MCF 10A (cell line): Measurements from ENCODE around the gene DDO. TPM values are rescaled to one million over a fixed set of nuclear protein-coding genes. Genes with fewer than 3 reads are reported as not detected.

Experiments used
- BruUV-seq: library from RNA; stranded (reverse); fragments of 400-500 nt; replicated peaks from 2 replicates; lab custom pipeline; 2021; lab: Mats Ljungman, UMichigan
- CTCF ChIA-PET: fragments of 300-600 bp; sonication (Branson Sonifier 250); formaldehyde crosslinking; extraction: SDS; loops from one replicate; lab custom pipeline; 2021; ENCODE audit warnings: antibody characterized with exemption, inconsistent platforms; lab: Yijun Ruan, JAX
- POLR2A ChIA-PET: fragments of 300-600, 350-650 bp; sonication (Branson Sonifier 250); formaldehyde crosslinking; extraction: SDS; loops from one replicate; lab custom pipeline; 2020; ENCODE audit warnings: antibody characterized with exemption, inconsistent platforms; lab: Yijun Ruan, JAX
- DNase-seq: peaks from one replicate; pipeline ENCODE4 v3.0.0-alpha.2; 2018; ENCODE audit not compliant: unreplicated experiment
- H3K27ac Mint-ChIP-seq: one replicate; pipeline ENCODE4 v1.8.0; 2022; ENCODE audit warnings: mild to moderate bottlenecking, low read depth, mixed read lengths; ENCODE audit not compliant: unreplicated experiment
- H3K27me3 Mint-ChIP-seq: one replicate; pipeline ENCODE4 v1.8.0; 2022; ENCODE audit warnings: mixed read lengths; ENCODE audit not compliant: insufficient read depth, unreplicated experiment
- H3K36me3 Mint-ChIP-seq: one replicate; pipeline ENCODE4 v1.8.0; 2022; ENCODE audit warnings: mild to moderate bottlenecking, moderate library complexity, mixed read lengths; ENCODE audit not compliant: insufficient read depth, unreplicated experiment
- H3K4me1 Mint-ChIP-seq: one replicate; pipeline ENCODE4 v1.8.0; 2022; ENCODE audit warnings: mixed read lengths; ENCODE audit not compliant: insufficient read depth, unreplicated experiment
- H3K4me3 Mint-ChIP-seq: one replicate; pipeline ENCODE4 v1.8.0; 2022; ENCODE audit warnings: mild to moderate bottlenecking, moderate library complexity, mixed read lengths; ENCODE audit not compliant: unreplicated experiment
- H3K9me3 Mint-ChIP-seq: one replicate; pipeline ENCODE4 v1.8.0; 2022; ENCODE audit warnings: mixed read lengths; ENCODE audit not compliant: unreplicated experiment
- CTCF ChIP-seq: fragments of 200-600 bp; IDR thresholded peaks from one replicate; pipeline ENCODE4 v1.8.0; 2022; ENCODE audit warnings: antibody characterized with exemption, mild to moderate bottlenecking; ENCODE audit not compliant: unreplicated experiment
- intact Hi-C: fragments of 100-400 bp; cut with micrococcal nuclease; formaldehyde crosslinking; loops from 2 replicates; pipeline ENCODE4 v1.14.1; 2022
- total RNA-seq: library from RNA; stranded (reverse); gene quantifications from 2 replicates; pipeline ENCODE4 v1.2.3, GENCODE V29; 2022

Gene DDO
- total RNA-seq, 1 experiment from 2014 or later = not detected

GRCh38 chr6:110390404-110390803 is 25.0 kb downstream of the DDO start:
- no peak for TF ChIP-seq CTCF
- DNase-seq = no peak
- Mint-ChIP-seq H3K36me3 (no peaks in the 10 kb centered on the region), H3K4me1 (no peaks in the 10 kb centered on the region), H3K27me3 (no peaks in the 10 kb centered on the region), H3K4me3 (no peak overlapping the region), H3K27ac (no peak overlapping the region), H3K9me3 (no peaks in the 10 kb centered on the region)
- intact Hi-C loops = loop anchor here (1.0 to 2.0 kb wide), 4 partner anchors 337 to 864 kb away; no protein-coding TSS in a partner anchor
- no TSS peak for BruUV-seq
- CTCF ChIA-PET = interaction anchor here (0.6 to 7.4 kb wide), 34 partner anchors 8 to 980 kb away, joined by 3 to 93 read pairs (median 5); partner anchors contain the start of genes CDC40 and WASF1
- POLR2A ChIA-PET = interaction anchor here (0.7 to 1.3 kb wide), 4 partner anchors 211 to 593 kb away, joined by 3 to 9 read pairs (median 4); partner anchors contain the start of gene WASF1

GRCh38 chr6:110389689-110390382 is 25.5 kb downstream of the DDO start:
- no peak overlapping the region for H3K4me3 Mint-ChIP-seq
- BruUV-seq = no TSS peak
- no peaks in the 10 kb centered on the region for H3K27me3 Mint-ChIP-seq
- H3K36me3 Mint-ChIP-seq = no peaks in the 10 kb centered on the region
- ChIA-PET POLR2A (interaction anchor here (0.7 to 1.3 kb wide), 4 partner anchors 211 to 592 kb away, joined by 3 to 9 read pairs (median 4); partner anchors contain the start of gene WASF1), CTCF (interaction anchor here (0.6 to 7.4 kb wide), 29 partner anchors 8 to 979 kb away, joined by 3 to 93 read pairs (median 4); partner anchors contain the start of genes CDC40 and WASF1)
- no peaks in the 10 kb centered on the region for H3K9me3 Mint-ChIP-seq
- no peak for DNase-seq
- no peaks in the 10 kb centered on the region for H3K4me1 Mint-ChIP-seq
- H3K27ac Mint-ChIP-seq = no peak overlapping the region
- intact Hi-C loops = loop anchor here (1.0 to 2.0 kb wide), 4 partner anchors 337 to 863 kb away; no protein-coding TSS in a partner anchor
- TF ChIP-seq CTCF = no peak

- ChIA-PET CTCF (interaction anchor here (0.7 to 7.4 kb wide), 5 partner anchors 334 to 1198 kb away, joined by 3 to 93 read pairs (median 4); no protein-coding TSS in a partner anchor), POLR2A (no interaction called here)
- Mint-ChIP-seq H3K4me1 (no peaks in the 10 kb centered on the region), H3K4me3 (no peak overlapping the region), H3K9me3 (no peaks in the 10 kb centered on the region), H3K27ac (no peak overlapping the region), H3K27me3 (no peaks in the 10 kb centered on the region), H3K36me3 (no peaks in the 10 kb centered on the region)
- no TSS peak for BruUV-seq
- DNase-seq = no peak
- intact Hi-C loops = no loop called here
- no peak for TF ChIP-seq CTCF
Observed at GRCh38 chr6:110387986-110388385, 27.4 kb downstream of the DDO start.

GRCh38 chr6:110385458-110385863 is 29.9 kb downstream of the DDO start:
- H3K27me3 Mint-ChIP-seq = peaks cover 20% of the 10 kb centered on the region
- no peak overlapping the region for H3K27ac Mint-ChIP-seq
- BruUV-seq = no TSS peak
- TF ChIP-seq CTCF = no peak
- CTCF ChIA-PET = interaction anchor here (0.9 to 1.4 kb wide), 2 partner anchors 346 to 680 kb away, joined by 3 to 4 read pairs; no protein-coding TSS in a partner anchor
- H3K9me3 Mint-ChIP-seq = no peaks in the 10 kb centered on the region
- H3K4me1 Mint-ChIP-seq = no peaks in the 10 kb centered on the region
- intact Hi-C loops = no loop called here
- no peak overlapping the region for H3K4me3 Mint-ChIP-seq
- POLR2A ChIA-PET = interaction anchor here (0.7 to 1.7 kb wide), 2 partner anchors 20 to 206 kb away, joined by 3 to 7 read pairs; partner anchors contain the start of genes CDC40 and WASF1
- no peak for DNase-seq
- no peaks in the 10 kb centered on the region for H3K36me3 Mint-ChIP-seq
